HepG2 (cell line): ENCODE results near the gene COMMD10. TPM values are rescaled to one million over a fixed set of nuclear protein-coding genes. Genes with fewer than 3 reads are reported as not detected.

Source experiments
- AGO1 ChIP-seq: fragments of 200-400 bp; formaldehyde crosslinking; IDR thresholded peaks from 2 replicates; pipeline ENCODE4 v1.6.1; 2017; ENCODE audit warnings: mild to moderate bottlenecking, low read depth, low read length, moderate library complexity; ENCODE audit not compliant: poor library complexity, severe bottlenecking
- GABPA ChIP-seq, 2 experiments: IDR thresholded peaks; 2 replicates each; pipeline ENCODE4 v1.6.1; 2011 to 2016; ENCODE audit warnings: low read depth in 2 of 2, low read length in 1 of 2, missing biosample characterization in 1 of 2, missing genetic modification characterization in 1 of 2
- HNF4A ChIP-seq: sonication (generic); formaldehyde crosslinking; IDR thresholded peaks from 2 replicates; pipeline ENCODE4 v1.4.0; 2020; ENCODE audit warnings: missing genetic modification reagents
- JUNB ChIP-seq: sonication (generic); formaldehyde crosslinking; IDR thresholded peaks from 2 replicates; pipeline ENCODE4 v1.8.0; 2022; ENCODE audit warnings: missing genetic modification reagents, mild to moderate bottlenecking, borderline replicate concordance
- RAD51 ChIP-seq: fragments of 450-650 bp; IDR thresholded peaks from 2 replicates; pipeline ENCODE4 v1.6.1; 2016; ENCODE audit warnings: borderline replicate concordance
- REPIN1 ChIP-seq: sonication (generic); formaldehyde crosslinking; IDR thresholded peaks from 2 replicates; pipeline ENCODE4 v1.8.0; 2022; ENCODE audit warnings: missing genetic modification reagents, low read depth, mild to moderate bottlenecking, borderline replicate concordance
- SMYD3 ChIP-seq: sonication (generic); formaldehyde crosslinking; IDR thresholded peaks from 2 replicates; pipeline ENCODE4 v1.8.1; 2023; ENCODE audit warnings: mild to moderate bottlenecking, missing genetic modification reagents
- ZBTB38 ChIP-seq: sonication (generic); formaldehyde crosslinking; IDR thresholded peaks from 2 replicates; pipeline ENCODE4 v1.5.1; 2020; ENCODE audit warnings: mild to moderate bottlenecking, missing genetic modification reagents
- ZBTB7A ChIP-seq: sonication (generic); formaldehyde crosslinking; IDR thresholded peaks from 2 replicates; pipeline ENCODE4 v1.8.0; 2022; ENCODE audit warnings: mild to moderate bottlenecking, missing genetic modification reagents
- ZKSCAN8 ChIP-seq: IDR thresholded peaks from 2 replicates; pipeline ENCODE4 v1.6.1; 2016; ENCODE audit warnings: borderline replicate concordance, missing genetic modification reagents, missing compliant biosample characterization
- ZNF724P ChIP-seq: sonication (generic); formaldehyde crosslinking; IDR thresholded peaks from 2 replicates; pipeline ENCODE4 v1.8.0; 2022; ENCODE audit warnings: missing genetic modification reagents, borderline replicate concordance
- ZNF775 ChIP-seq: sonication (generic); formaldehyde crosslinking; IDR thresholded peaks from 2 replicates; pipeline ENCODE4 v1.4.0; 2020; ENCODE audit warnings: missing genetic modification reagents, mild to moderate bottlenecking, moderate library complexity, borderline replicate concordance
- polyA plus RNA-seq, 8 experiments: library from polyadenylated mRNA; depleted of rRNA in 3 of 8; stranded (reverse) in 7 of 8; unstranded in 1 of 8; fragments of >200 nt; fragmentation: Illumina TruSeq in 4 of 8; extraction: Trizol in 4 of 8; gene quantifications; 2 replicates each; pipeline versions ENCODE4 v1.2.1 to v1.2.3, GENCODE V29; 2011 to 2016; ENCODE audit warnings: low read depth in 4 of 8, missing spikeins in 1 of 8, mixed read lengths in 1 of 8; ENCODE audit not compliant: insufficient read depth in 1 of 8
- total RNA-seq, 5 experiments: library from RNA; depleted of rRNA; stranded (reverse); fragments of >200 nt; fragmentation: Illumina TruSeq; extraction: Trizol; gene quantifications; 2 replicates each; pipeline ENCODE4 v1.2.3, GENCODE V29; 2016; ENCODE audit warnings: low read depth in 1 of 5
- TF ChIP-seq, protein P1 (sequence below): sonication (generic); formaldehyde crosslinking; IDR thresholded peaks from 2 replicates; pipeline ENCODE4 v1.4.0; 2020; ENCODE audit warnings: mild to moderate bottlenecking, missing genetic modification reagents, borderline replicate concordance
- TF ChIP-seq, protein P2 (sequence below): sonication (generic); formaldehyde crosslinking; IDR thresholded peaks from 2 replicates; pipeline ENCODE4 v1.4.0; 2020; ENCODE audit warnings: missing genetic modification reagents
- TF ChIP-seq, protein P3 (sequence below): sonication (generic); formaldehyde crosslinking; IDR thresholded peaks from 2 replicates; pipeline ENCODE4 v1.4.0; 2020; ENCODE audit warnings: missing genetic modification reagents
- TF ChIP-seq, protein P4 (sequence below): sonication (generic); formaldehyde crosslinking; IDR thresholded peaks from 2 replicates; pipeline ENCODE4 v1.4.0; 2020; ENCODE audit warnings: low read depth, mild to moderate bottlenecking, missing genetic modification reagents
- TF ChIP-seq, protein P5 (sequence below): sonication (generic); formaldehyde crosslinking; IDR thresholded peaks from 2 replicates; pipeline ENCODE4 v1.9.0; 2022; ENCODE audit warnings: low read depth, missing genetic modification reagents

COMMD10 gene
- total and polyA plus RNA-seq, 2 of the 13 experiments (the other 11 are each of a cell fraction or from before 2014, with no cell fraction given) = 16.9 to 39.3 TPM

DNA sequence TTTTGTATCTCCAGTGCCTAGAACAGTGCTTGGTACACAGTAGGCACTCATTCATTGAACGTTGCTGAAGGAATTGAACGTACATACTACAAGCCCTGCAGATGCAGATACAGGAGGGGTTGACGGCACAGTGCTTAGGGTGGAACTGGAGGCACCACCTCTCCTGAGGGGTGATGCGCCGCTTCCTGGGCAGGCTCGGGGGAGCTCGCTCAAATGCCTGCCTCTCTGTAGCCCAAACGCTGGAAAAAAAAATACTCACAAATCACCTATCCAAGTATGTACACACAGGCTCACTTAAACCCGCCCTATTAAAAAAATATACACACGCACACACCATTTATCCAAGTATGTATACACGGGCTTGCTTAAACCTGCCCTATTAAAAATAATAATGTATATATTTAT is 536 bp upstream of the COMMD10 start (continued):
- TF ChIP-seq, protein P1, sequence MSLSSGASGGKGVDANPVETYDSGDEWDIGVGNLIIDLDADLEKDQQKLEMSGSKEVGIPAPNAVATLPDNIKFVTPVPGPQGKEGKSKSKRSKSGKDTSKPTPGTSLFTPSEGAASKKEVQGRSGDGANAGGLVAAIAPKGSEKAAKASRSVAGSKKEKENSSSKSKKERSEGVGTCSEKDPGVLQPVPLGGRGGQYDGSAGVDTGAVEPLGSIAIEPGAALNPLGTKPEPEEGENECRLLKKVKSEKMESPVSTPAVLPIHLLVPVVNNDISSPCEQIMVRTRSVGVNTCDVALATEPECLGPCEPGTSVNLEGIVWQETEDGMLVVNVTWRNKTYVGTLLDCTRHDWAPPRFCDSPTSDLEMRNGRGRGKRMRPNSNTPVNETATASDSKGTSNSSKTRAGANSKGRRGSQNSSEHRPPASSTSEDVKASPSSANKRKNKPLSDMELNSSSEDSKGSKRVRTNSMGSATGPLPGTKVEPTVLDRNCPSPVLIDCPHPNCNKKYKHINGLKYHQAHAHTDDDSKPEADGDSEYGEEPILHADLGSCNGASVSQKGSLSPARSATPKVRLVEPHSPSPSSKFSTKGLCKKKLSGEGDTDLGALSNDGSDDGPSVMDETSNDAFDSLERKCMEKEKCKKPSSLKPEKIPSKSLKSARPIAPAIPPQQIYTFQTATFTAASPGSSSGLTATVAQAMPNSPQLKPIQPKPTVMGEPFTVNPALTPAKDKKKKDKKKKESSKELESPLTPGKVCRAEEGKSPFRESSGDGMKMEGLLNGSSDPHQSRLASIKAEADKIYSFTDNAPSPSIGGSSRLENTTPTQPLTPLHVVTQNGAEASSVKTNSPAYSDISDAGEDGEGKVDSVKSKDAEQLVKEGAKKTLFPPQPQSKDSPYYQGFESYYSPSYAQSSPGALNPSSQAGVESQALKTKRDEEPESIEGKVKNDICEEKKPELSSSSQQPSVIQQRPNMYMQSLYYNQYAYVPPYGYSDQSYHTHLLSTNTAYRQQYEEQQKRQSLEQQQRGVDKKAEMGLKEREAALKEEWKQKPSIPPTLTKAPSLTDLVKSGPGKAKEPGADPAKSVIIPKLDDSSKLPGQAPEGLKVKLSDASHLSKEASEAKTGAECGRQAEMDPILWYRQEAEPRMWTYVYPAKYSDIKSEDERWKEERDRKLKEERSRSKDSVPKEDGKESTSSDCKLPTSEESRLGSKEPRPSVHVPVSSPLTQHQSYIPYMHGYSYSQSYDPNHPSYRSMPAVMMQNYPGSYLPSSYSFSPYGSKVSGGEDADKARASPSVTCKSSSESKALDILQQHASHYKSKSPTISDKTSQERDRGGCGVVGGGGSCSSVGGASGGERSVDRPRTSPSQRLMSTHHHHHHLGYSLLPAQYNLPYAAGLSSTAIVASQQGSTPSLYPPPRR (CRISPR knock-in tag) = no peak
- no peak for TF ChIP-seq ZNF724P (CRISPR knock-in tag)
- TF ChIP-seq, protein P2, sequence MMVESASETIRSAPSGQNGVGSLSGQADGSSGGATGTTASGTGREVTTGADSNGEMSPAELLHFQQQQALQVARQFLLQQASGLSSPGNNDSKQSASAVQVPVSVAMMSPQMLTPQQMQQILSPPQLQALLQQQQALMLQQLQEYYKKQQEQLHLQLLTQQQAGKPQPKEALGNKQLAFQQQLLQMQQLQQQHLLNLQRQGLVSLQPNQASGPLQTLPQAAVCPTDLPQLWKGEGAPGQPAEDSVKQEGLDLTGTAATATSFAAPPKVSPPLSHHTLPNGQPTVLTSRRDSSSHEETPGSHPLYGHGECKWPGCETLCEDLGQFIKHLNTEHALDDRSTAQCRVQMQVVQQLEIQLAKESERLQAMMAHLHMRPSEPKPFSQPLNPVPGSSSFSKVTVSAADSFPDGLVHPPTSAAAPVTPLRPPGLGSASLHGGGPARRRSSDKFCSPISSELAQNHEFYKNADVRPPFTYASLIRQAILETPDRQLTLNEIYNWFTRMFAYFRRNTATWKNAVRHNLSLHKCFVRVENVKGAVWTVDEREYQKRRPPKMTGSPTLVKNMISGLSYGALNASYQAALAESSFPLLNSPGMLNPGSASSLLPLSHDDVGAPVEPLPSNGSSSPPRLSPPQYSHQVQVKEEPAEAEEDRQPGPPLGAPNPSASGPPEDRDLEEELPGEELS (CRISPR knock-in tag) = no peak
- no peak for TF ChIP-seq RAD51
- TF ChIP-seq GABPA (IDR thresholded peaks at IDR 0.05; ENCODE audit: low read depth, low read length) = no peak
- TF ChIP-seq GABPA (CRISPR knock-in tag; IDR thresholded peaks at IDR 0.05; ENCODE audit: low read depth) = no peak
- TF ChIP-seq, protein P3, sequence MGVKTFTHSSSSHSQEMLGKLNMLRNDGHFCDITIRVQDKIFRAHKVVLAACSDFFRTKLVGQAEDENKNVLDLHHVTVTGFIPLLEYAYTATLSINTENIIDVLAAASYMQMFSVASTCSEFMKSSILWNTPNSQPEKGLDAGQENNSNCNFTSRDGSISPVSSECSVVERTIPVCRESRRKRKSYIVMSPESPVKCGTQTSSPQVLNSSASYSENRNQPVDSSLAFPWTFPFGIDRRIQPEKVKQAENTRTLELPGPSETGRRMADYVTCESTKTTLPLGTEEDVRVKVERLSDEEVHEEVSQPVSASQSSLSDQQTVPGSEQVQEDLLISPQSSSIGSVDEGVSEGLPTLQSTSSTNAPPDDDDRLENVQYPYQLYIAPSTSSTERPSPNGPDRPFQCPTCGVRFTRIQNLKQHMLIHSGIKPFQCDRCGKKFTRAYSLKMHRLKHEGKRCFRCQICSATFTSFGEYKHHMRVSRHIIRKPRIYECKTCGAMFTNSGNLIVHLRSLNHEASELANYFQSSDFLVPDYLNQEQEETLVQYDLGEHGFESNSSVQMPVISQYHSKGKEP (CRISPR knock-in tag) = no peak
- TF ChIP-seq ZKSCAN8 (CRISPR knock-in tag) = 0 out of 2 replicates have a peak, but pooled peaks have one; percentile 38
- TF ChIP-seq JUNB (CRISPR knock-in tag) = no peak
- TF ChIP-seq AGO1 = no peak
- TF ChIP-seq ZBTB7A (CRISPR knock-in tag) = no peak
- no peak for TF ChIP-seq SMYD3
- no peak for TF ChIP-seq REPIN1 (CRISPR knock-in tag)
- TF ChIP-seq, protein P4, sequence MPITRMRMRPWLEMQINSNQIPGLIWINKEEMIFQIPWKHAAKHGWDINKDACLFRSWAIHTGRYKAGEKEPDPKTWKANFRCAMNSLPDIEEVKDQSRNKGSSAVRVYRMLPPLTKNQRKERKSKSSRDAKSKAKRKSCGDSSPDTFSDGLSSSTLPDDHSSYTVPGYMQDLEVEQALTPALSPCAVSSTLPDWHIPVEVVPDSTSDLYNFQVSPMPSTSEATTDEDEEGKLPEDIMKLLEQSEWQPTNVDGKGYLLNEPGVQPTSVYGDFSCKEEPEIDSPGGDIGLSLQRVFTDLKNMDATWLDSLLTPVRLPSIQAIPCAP (CRISPR knock-in tag) = no peak
- TF ChIP-seq ZBTB38 (CRISPR knock-in tag) = peak; percentile 39; the same call in 1 of the 2 replicates
- TF ChIP-seq HNF4A = no peak
- TF ChIP-seq, protein P5, sequence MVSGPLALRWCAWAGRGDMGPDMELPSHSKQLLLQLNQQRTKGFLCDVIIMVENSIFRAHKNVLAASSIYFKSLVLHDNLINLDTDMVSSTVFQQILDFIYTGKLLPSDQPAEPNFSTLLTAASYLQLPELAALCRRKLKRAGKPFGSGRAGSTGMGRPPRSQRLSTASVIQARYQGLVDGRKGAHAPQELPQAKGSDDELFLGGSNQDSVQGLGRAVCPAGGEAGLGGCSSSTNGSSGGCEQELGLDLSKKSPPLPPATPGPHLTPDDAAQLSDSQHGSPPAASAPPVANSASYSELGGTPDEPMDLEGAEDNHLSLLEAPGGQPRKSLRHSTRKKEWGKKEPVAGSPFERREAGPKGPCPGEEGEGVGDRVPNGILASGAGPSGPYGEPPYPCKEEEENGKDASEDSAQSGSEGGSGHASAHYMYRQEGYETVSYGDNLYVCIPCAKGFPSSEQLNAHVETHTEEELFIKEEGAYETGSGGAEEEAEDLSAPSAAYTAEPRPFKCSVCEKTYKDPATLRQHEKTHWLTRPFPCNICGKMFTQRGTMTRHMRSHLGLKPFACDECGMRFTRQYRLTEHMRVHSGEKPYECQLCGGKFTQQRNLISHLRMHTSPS (CRISPR knock-in tag) = no peak
- no peak for TF ChIP-seq ZNF775 (CRISPR knock-in tag)
